ENCODE results near the gene DUSP3.

DNA sequence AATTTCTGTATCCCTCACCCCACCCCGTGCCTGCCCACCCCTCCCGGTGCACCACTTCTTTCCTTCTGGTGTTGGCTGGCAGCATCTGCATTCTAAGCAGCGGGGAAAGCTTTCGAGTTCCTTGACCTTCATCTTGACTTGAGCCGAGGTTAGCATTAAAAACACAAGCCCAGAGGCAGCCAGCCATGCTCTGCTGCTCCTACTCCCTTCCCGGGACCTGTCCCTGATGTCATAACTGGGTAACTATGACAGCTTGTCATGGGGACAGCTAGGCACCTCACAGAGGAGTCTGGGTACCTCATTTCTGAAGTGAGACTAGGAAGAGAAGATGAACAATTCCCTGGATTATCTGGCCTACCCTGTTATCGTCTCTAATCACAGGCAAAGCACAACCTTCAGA, 1.4 kb upstream of the DUSP3 start, which contains the start of gene CFAP97D1:
- no peak for TF ChIP-seq POLR2AphosphoS5 (IDR thresholded peaks at IDR 0.05)
- TF ChIP-seq, protein P1, sequence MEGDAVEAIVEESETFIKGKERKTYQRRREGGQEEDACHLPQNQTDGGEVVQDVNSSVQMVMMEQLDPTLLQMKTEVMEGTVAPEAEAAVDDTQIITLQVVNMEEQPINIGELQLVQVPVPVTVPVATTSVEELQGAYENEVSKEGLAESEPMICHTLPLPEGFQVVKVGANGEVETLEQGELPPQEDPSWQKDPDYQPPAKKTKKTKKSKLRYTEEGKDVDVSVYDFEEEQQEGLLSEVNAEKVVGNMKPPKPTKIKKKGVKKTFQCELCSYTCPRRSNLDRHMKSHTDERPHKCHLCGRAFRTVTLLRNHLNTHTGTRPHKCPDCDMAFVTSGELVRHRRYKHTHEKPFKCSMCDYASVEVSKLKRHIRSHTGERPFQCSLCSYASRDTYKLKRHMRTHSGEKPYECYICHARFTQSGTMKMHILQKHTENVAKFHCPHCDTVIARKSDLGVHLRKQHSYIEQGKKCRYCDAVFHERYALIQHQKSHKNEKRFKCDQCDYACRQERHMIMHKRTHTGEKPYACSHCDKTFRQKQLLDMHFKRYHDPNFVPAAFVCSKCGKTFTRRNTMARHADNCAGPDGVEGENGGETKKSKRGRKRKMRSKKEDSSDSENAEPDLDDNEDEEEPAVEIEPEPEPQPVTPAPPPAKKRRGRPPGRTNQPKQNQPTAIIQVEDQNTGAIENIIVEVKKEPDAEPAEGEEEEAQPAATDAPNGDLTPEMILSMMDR (IDR thresholded peaks at IDR 0.05), result no peak

All from sigmoid colon (tissue), 4 donors.